ENCODE measurements around the gene PSMB2.
"Not testable (repeated sequence)": the region's sequence is repeated elsewhere in the genome, so short reads cannot be mapped to it uniquely, and the experiment has no call there.

Gene PSMB2

GRCh38 chr1:35595684-35596083, 45.6 kb downstream of the PSMB2 start:
- no peak for FAIRE-seq

DNA sequence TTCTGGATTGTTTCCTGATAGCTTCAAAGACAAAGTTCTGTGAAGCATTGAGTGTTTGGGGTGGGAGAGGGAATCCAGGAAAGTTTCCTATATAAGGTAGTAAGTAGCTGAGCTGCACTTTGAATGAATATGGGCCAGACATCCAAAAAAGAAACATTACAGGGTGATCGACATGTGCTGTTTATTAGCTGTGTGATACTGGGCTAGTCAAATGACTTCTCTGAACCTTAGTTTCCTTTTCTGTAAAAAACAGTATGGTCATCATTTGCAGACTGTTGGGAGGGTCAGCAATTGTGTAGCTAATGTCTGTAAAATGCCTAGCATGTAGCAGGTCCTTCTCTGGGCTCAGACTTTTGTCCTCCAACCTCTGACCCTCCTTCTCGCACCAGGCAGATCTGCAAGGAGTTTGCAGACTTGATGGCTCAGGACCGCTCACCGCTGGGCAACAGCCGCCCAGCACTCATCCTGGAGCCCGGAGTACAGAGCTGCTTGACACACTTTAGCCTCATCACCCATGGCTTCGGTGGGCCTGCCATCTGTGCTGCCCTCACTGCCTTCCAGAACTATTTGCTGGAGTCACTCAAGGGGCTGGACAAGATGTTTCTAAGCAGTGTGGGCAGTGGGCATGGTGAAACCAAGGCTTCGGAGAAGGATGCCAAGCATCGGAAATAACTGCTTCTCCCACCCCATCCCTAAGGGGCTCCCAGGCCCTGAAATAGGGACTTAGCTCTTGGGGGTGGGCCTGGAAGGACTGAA, 47.1 kb downstream of the PSMB2 start:
- DNase-seq (ENCODE audit: insufficient read length, low spot score) (no peak), FAIRE-seq (no peak)

More at GRCh38 chr1:35595684-35596083, 45.6 kb downstream of the PSMB2 start:
- no peak for DNase-seq (ENCODE audit: insufficient read length, low spot score)

GRCh38 chr1:35592991-35593769, 48.1 kb downstream of the PSMB2 start:
- FAIRE-seq: no peak
- no peak for DNase-seq (ENCODE audit: insufficient read length, low spot score)

DNA sequence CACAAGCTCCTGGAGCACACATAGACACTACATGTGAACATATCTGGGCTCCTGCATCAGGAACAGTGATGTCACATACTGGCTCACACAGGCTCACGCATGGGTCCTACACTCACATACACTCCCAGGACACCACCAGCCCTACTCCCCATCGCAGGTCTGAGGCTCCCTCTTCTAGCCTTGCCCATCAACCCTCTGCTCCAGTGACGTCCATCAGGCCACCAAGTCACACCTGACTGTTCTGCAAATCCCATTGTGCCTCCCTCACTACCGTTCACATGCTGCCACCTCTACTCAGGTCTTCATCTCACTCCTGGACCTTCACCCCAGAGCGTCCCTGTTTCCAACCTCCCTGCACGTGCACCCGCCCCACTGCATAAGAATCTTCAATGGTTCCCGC, 50.1 kb downstream of the PSMB2 start:
- FAIRE-seq (no peak), DNase-seq (ENCODE audit: insufficient read length, low spot score) (no peak)

DNA sequence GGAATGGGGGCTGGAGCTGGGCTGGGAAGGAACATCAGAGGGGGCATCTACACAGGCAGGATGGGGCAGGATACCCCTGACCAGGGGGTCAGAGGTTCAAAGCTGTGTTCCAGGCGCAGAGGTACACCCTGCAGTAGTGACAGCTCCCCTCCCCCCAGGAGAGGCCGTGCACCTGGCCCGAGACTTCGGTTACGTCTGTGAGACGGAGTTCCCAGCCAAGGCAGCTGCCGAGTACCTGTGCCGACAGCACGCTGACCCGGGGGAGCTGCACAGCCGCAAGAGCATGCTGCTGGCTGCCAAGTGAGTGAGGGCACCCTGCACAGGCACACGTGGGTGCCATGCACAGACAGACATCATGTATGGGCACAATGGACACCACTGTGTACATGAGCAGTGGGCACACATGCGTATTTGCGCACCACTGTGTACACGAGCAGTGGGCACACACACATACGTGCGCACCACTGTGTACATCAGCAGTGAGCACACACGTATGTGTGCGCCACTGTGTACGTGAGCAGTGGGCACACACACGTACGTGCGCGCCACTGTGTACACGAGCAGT, 50.8 kb downstream of the PSMB2 start:
- FAIRE-seq (no peak), DNase-seq (ENCODE audit: insufficient read length, low spot score) (no peak)

DNA sequence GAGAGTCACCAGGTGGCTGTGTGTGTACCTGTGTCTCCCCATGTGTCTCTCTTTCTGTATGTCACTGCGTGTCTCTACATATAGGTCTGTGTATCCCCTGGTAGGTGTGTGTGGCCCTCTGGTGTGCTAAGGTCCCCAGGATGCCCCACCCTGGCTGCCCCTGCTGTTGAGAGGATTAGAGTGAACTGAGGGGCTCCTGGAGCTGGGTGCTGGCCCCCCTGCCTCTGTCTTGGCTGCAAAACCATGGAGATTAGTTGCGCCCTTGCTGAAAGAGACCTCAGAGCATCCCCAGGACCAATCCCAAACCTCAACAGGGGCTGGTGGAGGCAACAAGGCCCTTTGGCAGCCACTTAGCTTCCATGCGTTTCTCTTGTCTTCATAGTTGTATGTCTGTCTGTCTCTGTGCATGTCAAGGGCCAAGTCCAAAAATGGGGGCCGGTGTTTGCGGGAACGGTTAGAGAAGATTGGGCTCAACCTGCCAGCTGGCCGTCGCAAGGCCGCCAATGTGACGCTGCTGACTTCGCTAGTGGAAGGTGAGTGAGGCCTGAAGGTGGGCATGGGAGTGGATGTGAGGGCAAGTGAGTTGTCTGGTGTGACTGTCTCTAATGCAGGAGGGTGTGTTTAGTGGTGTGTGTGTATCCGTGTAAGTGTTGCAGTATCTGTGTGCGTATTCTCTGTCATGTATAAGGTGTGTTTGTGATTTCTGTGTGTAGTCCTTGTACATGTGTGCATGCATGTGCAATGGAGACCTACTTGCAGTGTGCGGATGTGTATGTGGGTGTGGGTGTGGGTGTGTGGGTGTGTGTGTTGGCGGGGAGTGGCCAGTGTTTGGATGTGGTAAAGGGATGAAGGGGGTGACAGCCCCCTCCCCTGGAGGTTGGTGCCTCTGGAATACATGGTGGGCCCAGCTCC, 51.6 kb downstream of the PSMB2 start:
- DNase-seq (ENCODE audit: insufficient read length, low spot score) (no peak), FAIRE-seq (no peak)

GRCh38 chr1:35588197-35588910, 53.0 kb downstream of the PSMB2 start:
- FAIRE-seq: no peak
- no peak for DNase-seq (ENCODE audit: insufficient read length, low spot score)

- DNase-seq (ENCODE audit: insufficient read length, low spot score): no peak
- no peak for FAIRE-seq
These were observed 53.6 kb downstream of the PSMB2 start for GRCh38 chr1:35587736-35588135.

DNA sequence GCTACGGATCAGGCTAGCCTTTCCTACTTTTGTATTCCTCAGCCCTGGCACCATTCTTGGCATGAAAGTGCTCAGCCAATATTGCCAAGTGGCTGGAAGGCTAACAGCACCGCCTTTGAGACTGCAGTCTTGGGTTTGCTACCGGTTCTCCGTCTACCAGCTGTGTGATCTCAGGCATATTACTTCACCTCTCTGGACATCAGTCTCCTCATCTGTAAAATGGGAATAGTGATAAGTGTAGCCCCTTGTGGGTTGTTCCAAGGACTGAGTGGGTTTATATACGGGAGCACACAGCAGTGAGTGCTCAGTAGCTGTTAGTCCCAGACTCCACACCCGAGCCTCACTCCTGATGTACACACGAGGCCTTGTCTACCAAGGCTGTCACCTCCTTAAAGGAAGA, 54.5 kb downstream of the PSMB2 start:
- FAIRE-seq: no peak

GRCh38 chr1:35585805-35586204, 55.5 kb downstream of the PSMB2 start:
- FAIRE-seq; DNase-seq (ENCODE audit: insufficient read length, low spot score): not testable (repeated sequence)

More for the DNA sequence above, 54.5 kb downstream of the PSMB2 start:
- DNase-seq (ENCODE audit: insufficient read length, low spot score): no peak

- FAIRE-seq (no peak), DNase-seq (ENCODE audit: insufficient read length, low spot score) (no peak)
These were observed 56.0 kb downstream of the PSMB2 start for GRCh38 chr1:35585281-35585680.

GRCh38 chr1:35581621-35582020, 59.7 kb downstream of the PSMB2 start:
- FAIRE-seq; DNase-seq (ENCODE audit: insufficient read length, low spot score): not testable (repeated sequence)

DNA sequence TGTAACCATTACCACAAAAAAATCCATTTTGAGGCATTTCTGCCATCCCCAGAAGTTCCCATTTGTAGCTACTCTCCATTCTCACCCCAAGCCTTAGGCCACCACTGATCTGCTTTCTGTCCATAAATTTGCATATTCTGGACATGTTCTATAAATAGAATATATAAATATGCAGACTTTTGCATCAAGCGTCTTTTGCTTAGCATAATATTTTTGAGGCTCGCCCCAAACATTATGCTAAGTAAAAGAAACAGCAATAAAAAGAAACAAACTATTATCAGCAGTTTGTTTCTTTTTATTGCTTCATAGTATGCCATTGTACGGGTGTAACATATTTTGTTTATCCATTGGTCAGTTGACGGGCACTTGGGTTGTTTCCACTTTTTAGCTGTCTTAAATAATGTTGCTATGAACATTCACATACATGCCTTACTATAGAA, 60.4 kb downstream of the PSMB2 start:
- no peak for DNase-seq (ENCODE audit: insufficient read length, low spot score)
- FAIRE-seq: no peak

- FAIRE-seq: peak; percentile 84
These were observed 64.0 kb downstream of the PSMB2 start for GRCh38 chr1:35577071-35577998.

DNA sequence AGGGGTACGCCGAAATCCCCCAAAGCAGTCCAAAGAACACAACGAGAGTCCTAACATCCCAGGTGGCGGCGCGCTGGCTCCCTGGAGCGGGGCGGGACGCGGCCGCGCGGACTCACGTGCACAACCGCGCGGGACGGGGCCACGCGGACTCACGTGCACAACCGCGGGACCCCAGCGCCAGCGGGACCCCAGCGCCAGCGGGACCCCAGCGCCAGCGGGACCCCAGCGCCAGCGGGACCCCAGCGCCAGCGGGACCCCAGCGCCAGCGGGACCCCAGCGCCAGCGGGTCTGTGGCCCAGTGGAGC, 64.6 kb downstream of the PSMB2 start:
- FAIRE-seq; DNase-seq (ENCODE audit: insufficient read length, low spot score): not testable (repeated sequence)

More at GRCh38 chr1:35577071-35577998, 64.0 kb downstream of the PSMB2 start:
- DNase-seq (ENCODE audit: insufficient read length, low spot score): peak; percentile 93

DNA sequence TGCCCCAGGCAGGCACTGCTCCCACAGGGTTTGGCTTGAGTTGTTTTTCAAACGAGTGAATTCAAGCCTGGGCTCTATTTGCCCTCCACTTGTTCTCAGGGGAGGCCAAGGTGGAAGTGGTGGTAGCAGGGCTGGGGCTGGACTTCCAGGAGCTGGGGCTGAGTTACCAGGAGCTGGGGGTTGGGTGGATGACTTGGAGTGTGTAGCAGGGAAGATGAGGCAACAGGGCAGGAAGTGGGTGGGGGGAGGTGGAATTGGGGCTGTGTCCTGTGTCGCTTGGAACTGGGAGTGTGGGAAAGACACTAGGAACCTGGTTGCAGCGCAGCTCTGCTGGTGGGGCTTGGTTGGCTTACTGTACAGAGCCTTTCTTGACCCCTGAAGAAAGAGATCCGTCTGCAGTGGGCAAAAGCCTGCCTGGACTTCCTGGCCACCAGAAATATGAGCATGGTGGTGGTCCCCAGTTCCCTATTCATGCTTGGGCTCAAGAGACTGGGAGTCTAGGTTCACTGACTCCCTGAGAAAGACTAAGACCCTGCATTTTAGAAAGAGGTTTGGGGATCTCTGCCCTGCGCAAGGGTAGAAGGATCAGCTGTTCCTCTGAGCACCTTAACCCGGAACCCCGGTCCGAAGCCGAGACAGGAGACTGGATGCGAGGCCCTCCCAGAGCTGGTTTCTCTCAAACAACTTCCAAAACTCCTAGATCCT, 65.1 kb downstream of the PSMB2 start:
- DNase-seq (ENCODE audit: insufficient read length, low spot score): no peak
- FAIRE-seq: no peak

- FAIRE-seq: no peak
- no peak for DNase-seq (ENCODE audit: insufficient read length, low spot score)
These were observed 65.8 kb downstream of the PSMB2 start for GRCh38 chr1:35575416-35575958.

All from GM19239 (cell line).